D721Med (cell line): ENCODE results near the gene TPI1.

Experiments
- DNase-seq: peaks from one replicate; pipeline ENCODE4 v3.0.0; 2011; ENCODE audit warnings: low spot score; ENCODE audit not compliant: insufficient read length
- FAIRE-seq: peaks from 2 replicates; lab custom pipeline; 2011; peaks lifted over from hg19 to GRCh38; lab: Jason Lieb, UNC
- TF ChIP-seq, protein P1 (sequence below): IDR thresholded peaks from 2 replicates; pipeline ENCODE4 v1.5.1; 2012; ENCODE audit warnings: mild to moderate bottlenecking, control low read depth; ENCODE audit not compliant: insufficient read depth; ENCODE audit errors: missing control alignments

Gene TPI1

DNA sequence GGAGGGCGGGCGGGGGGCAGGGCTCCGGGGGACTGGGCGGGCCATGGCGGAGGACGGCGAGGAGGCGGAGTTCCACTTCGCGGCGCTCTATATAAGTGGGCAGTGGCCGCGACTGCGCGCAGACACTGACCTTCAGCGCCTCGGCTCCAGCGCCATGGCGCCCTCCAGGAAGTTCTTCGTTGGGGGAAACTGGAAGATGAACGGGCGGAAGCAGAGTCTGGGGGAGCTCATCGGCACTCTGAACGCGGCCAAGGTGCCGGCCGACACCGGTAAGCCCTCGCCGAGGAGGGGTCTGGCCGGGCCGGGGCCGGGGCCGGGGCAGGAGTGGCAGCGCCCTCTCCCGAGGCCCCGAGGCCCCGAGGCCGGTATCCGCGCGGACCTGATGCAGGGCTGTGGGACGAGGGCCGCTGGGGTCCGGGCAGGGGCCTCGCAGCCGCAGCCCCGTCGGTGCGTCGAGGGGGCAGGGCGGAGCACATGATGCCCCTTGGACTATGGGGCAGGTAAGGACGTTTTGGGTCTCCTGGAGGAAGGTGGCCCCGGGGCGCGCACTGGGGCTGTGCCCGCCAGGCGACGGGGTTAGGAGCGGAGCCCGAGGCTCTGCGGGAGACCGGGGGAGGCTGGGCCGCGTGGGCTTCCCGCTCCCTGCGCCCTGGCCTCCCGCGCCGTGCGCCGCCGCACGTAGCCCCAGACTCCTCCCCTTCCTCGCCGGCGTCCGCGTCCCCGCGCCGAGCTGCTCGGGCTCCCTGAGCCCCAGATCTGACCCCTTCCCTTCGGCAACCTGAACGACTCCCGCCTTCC is at the start of gene TPI1:
TSS of gene TPI1 (plus strand) at position 119 of the 798 bp plus-strand sequence. CDS start at position 155, 36 bp downstream.
- TF ChIP-seq, protein P1, sequence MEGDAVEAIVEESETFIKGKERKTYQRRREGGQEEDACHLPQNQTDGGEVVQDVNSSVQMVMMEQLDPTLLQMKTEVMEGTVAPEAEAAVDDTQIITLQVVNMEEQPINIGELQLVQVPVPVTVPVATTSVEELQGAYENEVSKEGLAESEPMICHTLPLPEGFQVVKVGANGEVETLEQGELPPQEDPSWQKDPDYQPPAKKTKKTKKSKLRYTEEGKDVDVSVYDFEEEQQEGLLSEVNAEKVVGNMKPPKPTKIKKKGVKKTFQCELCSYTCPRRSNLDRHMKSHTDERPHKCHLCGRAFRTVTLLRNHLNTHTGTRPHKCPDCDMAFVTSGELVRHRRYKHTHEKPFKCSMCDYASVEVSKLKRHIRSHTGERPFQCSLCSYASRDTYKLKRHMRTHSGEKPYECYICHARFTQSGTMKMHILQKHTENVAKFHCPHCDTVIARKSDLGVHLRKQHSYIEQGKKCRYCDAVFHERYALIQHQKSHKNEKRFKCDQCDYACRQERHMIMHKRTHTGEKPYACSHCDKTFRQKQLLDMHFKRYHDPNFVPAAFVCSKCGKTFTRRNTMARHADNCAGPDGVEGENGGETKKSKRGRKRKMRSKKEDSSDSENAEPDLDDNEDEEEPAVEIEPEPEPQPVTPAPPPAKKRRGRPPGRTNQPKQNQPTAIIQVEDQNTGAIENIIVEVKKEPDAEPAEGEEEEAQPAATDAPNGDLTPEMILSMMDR, result no peak
- peak; percentile 91 for DNase-seq
- no peak for FAIRE-seq

DNA sequence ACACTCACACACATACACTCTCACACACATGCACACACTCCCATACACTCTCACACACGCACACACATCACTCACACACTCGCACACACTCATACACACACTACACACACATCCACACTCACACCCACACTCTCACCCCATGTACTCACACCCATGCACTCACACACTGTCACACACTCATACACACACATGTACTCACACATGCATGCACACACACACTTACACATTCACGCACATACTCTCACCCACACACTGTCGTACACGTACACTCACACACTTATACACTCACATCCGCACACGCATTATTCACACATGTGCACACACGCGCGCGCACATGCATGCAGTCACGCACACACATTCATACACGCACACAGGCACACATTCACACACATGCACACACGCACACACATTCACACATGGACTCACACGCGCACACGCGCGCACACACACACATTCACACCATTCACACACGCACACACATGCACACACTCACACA is 49.6 kb upstream of the TPI1 start:
- TF ChIP-seq, protein P1, result no peak
- no peak for DNase-seq
- no peak for FAIRE-seq

DNA sequence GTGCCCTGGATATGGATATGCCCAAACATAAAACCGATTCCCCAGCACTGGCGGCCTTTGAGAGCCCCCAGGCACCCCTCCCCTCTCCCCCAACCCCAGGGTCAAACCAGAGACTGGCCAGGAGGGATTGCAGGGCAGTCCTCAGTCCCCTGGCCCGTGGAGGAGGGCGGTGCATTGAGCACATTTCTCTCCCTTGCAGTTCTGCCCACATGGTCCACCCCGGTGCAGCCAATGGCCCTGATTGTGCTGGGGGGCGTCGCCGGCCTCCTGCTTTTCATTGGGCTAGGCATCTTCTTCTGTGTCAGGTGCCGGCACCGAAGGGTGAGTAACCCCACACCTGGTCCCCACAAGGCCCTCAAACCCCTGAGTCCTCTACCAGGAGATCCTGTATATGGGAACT is 49.1 kb upstream of the TPI1 start:
- DNase-seq (no peak), FAIRE-seq (no peak)
- TF ChIP-seq, protein P1, result no peak

DNA sequence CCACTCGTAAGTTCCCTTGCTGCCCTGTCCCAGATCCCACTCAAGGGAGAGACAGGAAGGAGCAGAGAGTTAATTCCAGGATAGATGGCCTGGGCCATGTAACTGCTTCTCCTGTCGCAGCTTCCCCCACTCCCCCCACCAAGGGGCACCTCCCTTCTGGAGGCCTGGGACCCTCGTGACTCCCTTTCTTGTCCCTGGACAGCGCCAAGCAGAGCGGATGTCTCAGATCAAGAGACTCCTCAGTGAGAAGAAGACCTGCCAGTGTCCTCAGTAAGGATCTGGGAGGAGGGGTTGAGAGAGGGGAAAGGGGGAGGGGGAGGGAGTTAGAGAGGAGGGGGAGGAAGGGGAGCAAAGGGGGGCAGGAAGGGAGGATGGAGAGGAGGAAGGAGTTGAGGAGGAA is 48.7 kb upstream of the TPI1 start:
- no peak for DNase-seq
- FAIRE-seq, result no peak
- TF ChIP-seq, protein P1, result no peak

DNA sequence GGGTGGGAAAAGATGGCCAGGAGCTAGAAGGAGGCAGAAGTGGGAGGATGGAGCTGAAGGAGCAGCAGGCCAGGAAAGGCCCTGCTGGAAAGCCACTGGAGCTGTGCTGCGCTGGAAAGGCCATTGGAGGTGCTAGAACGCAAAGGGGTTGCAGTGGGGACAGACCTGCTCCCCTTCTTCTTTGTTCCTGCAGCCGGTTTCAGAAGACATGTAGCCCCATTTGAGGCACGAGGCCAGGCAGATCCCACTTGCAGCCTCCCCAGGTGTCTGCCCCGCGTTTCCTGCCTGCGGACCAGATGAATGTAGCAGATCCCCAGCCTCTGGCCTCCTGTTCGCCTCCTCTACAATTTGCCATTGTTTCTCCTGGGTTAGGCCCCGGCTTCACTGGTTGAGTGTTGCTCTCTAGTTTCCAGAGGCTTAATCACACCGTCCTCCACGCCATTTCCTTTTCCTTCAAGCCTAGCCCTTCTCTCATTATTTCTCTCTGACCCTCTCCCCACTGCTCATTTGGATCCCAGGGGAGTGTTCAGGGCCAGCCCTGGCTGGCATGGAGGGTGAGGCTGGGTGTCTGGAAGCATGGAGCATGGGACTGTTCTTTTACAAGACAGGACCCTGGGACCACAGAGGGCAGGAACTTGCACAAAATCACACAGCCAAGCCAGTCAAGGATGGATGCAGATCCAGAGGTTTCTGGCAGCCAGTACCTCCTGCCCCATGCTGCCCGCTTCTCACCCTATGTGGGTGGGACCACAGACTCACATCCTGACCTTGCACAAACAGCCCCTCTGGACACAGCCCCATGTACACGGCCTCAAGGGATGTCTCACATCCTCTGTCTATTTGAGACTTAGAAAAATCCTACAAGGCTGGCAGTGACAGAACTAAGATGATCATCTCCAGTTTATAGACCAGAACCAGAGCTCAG is 48.0 kb upstream of the TPI1 start:
- TF ChIP-seq, protein P1, result no peak
- DNase-seq, result no peak
- no peak for FAIRE-seq

DNA sequence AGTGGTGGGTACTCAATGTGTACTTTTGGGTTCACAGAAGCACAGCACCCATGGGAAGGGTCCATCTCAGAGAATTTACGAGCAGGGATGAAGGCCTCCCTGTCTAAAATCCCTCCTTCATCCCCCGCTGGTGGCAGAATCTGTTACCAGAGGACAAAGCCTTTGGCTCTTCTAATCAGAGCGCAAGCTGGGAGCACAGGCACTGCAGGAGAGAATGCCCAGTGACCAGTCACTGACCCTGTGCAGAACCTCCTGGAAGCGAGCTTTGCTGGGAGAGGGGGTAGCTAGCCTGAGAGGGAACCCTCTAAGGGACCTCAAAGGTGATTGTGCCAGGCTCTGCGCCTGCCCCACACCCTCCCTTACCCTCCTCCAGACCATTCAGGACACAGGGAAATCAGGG is 47.2 kb upstream of the TPI1 start:
- FAIRE-seq (no peak), DNase-seq (no peak)
- TF ChIP-seq, protein P1, result no peak
